ENCODE measurements around the gene REELD1. TPM values are rescaled to one million over a fixed set of nuclear protein-coding genes. Genes with fewer than 3 reads are reported as not detected.

Gene REELD1
- total RNA-seq, 1 experiment from 2014 or later = not detected

DNA sequence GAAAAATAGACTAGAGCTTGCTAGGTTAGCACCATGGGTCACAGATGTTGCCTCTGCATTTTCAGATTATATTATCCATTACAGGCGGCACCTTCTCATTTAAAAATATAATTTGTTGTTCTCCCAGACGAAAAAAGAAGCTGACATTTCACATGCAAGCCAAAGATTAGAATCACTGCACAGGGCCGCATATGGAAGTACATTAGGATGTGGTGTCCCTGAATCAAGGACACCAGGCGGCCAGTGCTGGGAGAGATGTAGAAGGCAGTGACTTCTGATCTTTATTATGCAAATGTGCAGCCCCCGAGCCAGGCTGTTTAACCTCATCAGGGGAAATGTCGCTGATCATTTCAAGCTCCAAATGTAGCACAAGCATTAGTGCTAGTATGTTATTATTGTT, 22.8 kb downstream of the REELD1 start:
- DNase-seq = no peak
- Histone ChIP-seq H3F3A (ENCODE audit: insufficient read depth, low read depth) (peaks cover 13% of the 10 kb centered on the region), H2AFZ (no peak overlapping the region), H3K4me2 (no peak overlapping the region), H3K27me3 (ENCODE audit: insufficient read depth, low read depth) (no peaks in the 10 kb centered on the region), H3K4me1 (replicated peaks; ENCODE audit: insufficient read depth) (peaks cover 16% of the 10 kb centered on the region), H3K27ac (no peak overlapping the region), H3K9me3 (ENCODE audit: insufficient read depth, low read depth) (no peaks in the 10 kb centered on the region), H3K36me3 (ENCODE audit: low read depth) (no peaks in the 10 kb centered on the region), H3K4me3 (no peak overlapping the region), H3K9me2 (ENCODE audit: insufficient read depth) (no peaks in the 10 kb centered on the region), H4K20me1 (ENCODE audit: insufficient read depth) (no peaks in the 10 kb centered on the region), H3K79me2 (ENCODE audit: low read depth) (no peaks in the 10 kb centered on the region)
- BruUV-seq (replicated peaks) = no TSS peak
- intact Hi-C loops (cut with micrococcal nuclease; ENCODE audit: unreplicated experiment) = no loop called here
- TF ChIP-seq, protein P1, sequence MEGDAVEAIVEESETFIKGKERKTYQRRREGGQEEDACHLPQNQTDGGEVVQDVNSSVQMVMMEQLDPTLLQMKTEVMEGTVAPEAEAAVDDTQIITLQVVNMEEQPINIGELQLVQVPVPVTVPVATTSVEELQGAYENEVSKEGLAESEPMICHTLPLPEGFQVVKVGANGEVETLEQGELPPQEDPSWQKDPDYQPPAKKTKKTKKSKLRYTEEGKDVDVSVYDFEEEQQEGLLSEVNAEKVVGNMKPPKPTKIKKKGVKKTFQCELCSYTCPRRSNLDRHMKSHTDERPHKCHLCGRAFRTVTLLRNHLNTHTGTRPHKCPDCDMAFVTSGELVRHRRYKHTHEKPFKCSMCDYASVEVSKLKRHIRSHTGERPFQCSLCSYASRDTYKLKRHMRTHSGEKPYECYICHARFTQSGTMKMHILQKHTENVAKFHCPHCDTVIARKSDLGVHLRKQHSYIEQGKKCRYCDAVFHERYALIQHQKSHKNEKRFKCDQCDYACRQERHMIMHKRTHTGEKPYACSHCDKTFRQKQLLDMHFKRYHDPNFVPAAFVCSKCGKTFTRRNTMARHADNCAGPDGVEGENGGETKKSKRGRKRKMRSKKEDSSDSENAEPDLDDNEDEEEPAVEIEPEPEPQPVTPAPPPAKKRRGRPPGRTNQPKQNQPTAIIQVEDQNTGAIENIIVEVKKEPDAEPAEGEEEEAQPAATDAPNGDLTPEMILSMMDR (conservative IDR thresholded peaks at IDR 0.05) = no peak
- TF ChIP-seq EZH2 (IDR thresholded peaks at IDR 0.05; ENCODE audit: low read depth) = no peak
- CTCF ChIA-PET = interaction anchor here (0.6 kb wide), 1 partner anchor 22 kb away, joined by 8 read pairs; no protein-coding TSS in a partner anchor
- POLR2A ChIA-PET (ENCODE audit: unreplicated experiment) = no interaction called here

DNA sequence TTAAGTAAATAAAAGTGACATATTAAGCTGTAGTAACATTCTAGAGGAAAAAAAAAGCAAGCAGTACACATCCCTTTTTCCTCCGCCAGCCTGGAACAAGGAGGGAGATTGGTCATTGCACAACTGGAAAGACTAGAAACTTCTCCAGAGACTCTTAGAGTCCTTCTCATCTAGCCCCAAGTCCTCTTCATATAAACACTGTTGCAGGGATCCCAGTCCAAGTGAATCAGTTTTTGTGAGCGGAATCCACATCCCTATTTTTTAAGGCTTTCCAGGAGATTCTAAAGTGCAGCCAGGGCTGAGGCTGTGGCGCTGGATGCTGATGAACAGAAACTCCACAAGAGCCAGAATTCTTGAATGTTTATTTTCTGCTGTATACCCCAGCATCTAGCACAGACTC, 23.8 kb downstream of the REELD1 start:
- TF ChIP-seq, protein P1 (conservative IDR thresholded peaks at IDR 0.05) = no peak
- no peak for TF ChIP-seq EZH2 (IDR thresholded peaks at IDR 0.05; ENCODE audit: low read depth)
- Histone ChIP-seq H3F3A (ENCODE audit: insufficient read depth, low read depth) (peaks cover 13% of the 10 kb centered on the region), H3K27me3 (ENCODE audit: insufficient read depth, low read depth) (no peaks in the 10 kb centered on the region), H2AFZ (no peak overlapping the region), H3K79me2 (ENCODE audit: low read depth) (no peaks in the 10 kb centered on the region), H3K4me1 (replicated peaks; ENCODE audit: insufficient read depth) (peaks cover 18% of the 10 kb centered on the region), H3K4me3 (no peak overlapping the region), H3K36me3 (ENCODE audit: low read depth) (no peaks in the 10 kb centered on the region), H3K9me2 (ENCODE audit: insufficient read depth) (no peaks in the 10 kb centered on the region), H3K27ac (no peak overlapping the region), H3K4me2 (no peak overlapping the region), H3K9me3 (ENCODE audit: insufficient read depth, low read depth) (no peaks in the 10 kb centered on the region), H4K20me1 (ENCODE audit: insufficient read depth) (no peaks in the 10 kb centered on the region)
- intact Hi-C loops (cut with micrococcal nuclease; ENCODE audit: unreplicated experiment) = no loop called here
- CTCF ChIA-PET = no interaction called here
- BruUV-seq (replicated peaks) = no TSS peak
- no peak for DNase-seq
- POLR2A ChIA-PET (ENCODE audit: unreplicated experiment) = interaction anchor here (0.7 kb wide), 1 partner anchor 92 kb away, joined by 5 read pairs; no protein-coding TSS in a partner anchor

DNA sequence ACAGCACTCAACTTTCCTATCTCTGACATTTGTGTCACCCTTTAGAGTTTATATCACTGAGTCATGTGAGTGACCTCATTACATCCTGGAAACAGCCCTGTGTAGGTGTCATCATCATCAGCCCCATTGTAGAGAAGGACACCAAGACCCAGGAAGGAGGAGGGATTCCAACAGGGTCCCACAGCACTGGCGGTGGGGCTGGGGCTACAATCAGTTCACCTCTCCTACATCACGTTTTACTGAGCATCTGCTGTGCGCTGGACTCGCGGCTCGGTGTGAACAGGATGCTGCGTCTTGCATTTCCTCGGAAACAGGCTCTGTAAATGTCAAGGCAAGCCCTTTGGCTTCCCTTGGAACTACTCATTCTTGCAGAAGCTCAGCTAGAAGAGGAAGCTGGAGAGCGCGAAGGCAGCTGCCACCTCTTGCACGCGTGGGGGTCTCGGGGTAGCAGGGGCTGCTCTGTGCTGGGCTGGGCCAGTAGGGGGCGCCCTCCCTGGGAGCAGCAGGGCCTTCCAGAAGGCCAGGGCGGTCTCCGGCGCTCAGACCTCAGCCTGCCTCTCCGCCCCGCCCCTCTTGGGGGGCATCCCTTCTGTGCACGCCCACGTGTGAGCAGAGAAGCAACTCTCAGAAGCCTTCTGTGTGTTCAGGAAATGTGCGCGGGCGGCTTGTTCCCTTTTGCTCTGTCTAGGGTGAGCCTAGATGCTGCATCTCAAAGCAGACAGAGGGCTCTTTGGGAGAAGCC, 29.0 kb downstream of the REELD1 start:
- ChIA-PET POLR2A (ENCODE audit: unreplicated experiment) (no interaction called here), CTCF (no interaction called here)
- TF ChIP-seq, protein P1 (conservative IDR thresholded peaks at IDR 0.05) = peak; percentile 32; the same call in 1 of the 2 replicates
- TF ChIP-seq EZH2 (IDR thresholded peaks at IDR 0.05; ENCODE audit: low read depth) = no peak
- Histone ChIP-seq H3K4me2 (no peak overlapping the region), H3K4me3 (no peak overlapping the region), H3K27ac (no peak overlapping the region), H3K9me3 (ENCODE audit: insufficient read depth, low read depth) (no peaks in the 10 kb centered on the region), H3K4me1 (replicated peaks; ENCODE audit: insufficient read depth) (peaks cover 33% of the 10 kb centered on the region), H3F3A (ENCODE audit: insufficient read depth, low read depth) (peaks cover 13% of the 10 kb centered on the region), H3K9me2 (ENCODE audit: insufficient read depth) (no peaks in the 10 kb centered on the region), H3K27me3 (ENCODE audit: insufficient read depth, low read depth) (no peaks in the 10 kb centered on the region), H3K36me3 (ENCODE audit: low read depth) (no peaks in the 10 kb centered on the region), H2AFZ (no peak overlapping the region), H4K20me1 (ENCODE audit: insufficient read depth) (no peaks in the 10 kb centered on the region), H3K79me2 (ENCODE audit: low read depth) (no peaks in the 10 kb centered on the region)
- intact Hi-C loops (cut with micrococcal nuclease; ENCODE audit: unreplicated experiment) = no loop called here
- no TSS peak for BruUV-seq (replicated peaks)
- DNase-seq = no peak
